Islet precursor cell (in vitro differentiated cells): ENCODE results near the gene COPS7B.
"Not testable (repeated sequence)": the region's sequence is repeated elsewhere in the genome, so short reads cannot be mapped to it uniquely, and the experiment has no call there.

Experiments used
- DNase-seq: peaks from one replicate; pipeline ENCODE4 v3.0.0-alpha.2; 2018

The COPS7B gene

DNA sequence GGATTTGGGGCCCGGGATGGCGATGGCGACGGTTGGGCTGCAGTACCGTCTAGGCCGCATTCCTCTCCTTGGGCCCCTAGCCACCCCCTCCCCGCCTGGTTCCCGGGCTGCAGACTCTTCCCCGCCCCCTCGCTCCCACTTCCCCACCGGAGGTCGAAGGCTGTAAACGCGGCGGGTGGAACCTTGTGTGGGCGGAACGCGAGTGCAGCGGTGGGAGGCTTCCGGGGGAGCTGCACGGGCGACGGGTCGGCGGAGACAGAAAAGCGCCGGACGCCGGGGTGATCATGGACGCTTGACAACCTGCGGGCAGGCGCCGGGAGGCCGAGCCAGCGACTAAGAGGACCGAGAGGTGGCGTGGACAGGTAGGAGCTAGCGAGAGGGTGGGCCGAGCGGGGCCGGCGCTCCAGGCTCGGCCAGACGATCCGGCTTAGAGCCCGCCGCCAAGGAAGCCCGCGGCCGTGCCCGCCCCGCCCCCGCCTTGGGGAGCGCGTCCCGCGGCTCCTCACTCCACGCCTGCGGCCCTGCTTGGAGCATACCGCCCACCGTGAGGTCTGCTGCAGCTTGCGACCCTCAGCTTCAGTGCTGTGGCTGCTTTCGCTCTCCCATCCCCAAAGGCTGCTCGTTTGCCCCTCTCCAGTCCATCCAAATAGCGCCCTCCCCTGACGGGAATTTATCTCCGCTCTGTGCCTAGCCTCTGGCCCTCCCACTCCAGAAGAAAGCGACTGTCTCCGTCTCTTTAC lies at the start of gene COPS7B:
TSS of gene COPS7B (plus strand) at position 269 of the 740 bp plus-strand sequence. CDS start 2,126 bp downstream, outside the sequence.
- DNase-seq, result peak; percentile 96

DNA sequence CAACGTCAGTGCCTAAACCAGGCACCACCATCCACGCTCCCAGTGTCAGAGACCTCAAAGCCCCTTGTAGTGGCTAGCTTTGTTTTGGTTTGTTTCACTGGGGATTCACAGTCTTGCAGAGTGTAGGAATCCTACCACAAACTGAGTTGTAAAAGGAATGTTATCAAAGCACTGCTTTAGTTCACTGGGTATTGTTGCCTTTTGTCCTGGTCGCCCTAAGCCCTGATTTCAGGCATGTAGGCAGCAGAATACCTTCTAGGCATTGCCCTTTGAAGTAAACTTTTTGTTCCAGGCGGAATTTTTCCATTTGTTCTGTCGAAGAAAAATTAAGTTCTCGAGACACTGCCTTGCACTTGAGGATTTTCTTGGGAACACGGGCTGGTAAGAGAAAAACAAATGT lies 48.5 kb upstream of the COPS7B start:
- no peak for DNase-seq

DNA sequence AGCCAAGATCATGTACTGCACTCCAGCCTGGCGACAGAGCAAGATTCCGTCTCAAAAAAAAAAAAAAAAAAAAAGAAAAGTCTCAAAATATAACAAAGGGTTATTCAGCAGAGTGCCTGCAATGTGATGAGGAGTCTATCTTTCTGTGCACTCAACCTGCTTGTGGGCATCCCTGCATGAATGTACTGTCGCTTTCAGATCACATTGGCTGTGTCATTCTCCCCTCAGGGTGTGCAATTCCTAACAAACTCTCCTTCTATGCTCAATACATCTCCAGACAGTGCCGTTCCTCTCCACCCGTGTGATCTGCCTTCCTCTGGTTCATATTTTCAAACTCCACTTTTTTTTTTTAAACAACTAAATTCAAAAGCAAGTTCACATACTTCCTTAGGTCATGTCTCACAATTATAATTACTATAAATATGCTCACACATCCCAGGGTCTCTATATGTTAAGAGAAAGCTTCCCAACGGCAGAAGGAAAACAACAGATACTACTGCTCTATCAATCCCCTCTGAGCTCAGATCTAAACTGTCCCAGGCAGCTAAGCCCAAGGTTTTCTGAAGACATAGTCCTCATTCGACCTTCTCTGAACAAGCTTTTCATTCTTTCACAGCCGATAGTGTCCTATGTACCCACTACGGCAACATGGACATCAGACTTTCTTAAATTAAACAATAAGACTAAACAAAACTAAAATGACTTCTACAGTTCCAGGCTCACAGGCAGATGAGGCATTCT lies 42.7 kb upstream of the COPS7B start:
- DNase-seq, result no peak

GRCh38 chr2:231745303-231746038 lies 40.8 kb upstream of the COPS7B start:
- DNase-seq, result no peak

DNA sequence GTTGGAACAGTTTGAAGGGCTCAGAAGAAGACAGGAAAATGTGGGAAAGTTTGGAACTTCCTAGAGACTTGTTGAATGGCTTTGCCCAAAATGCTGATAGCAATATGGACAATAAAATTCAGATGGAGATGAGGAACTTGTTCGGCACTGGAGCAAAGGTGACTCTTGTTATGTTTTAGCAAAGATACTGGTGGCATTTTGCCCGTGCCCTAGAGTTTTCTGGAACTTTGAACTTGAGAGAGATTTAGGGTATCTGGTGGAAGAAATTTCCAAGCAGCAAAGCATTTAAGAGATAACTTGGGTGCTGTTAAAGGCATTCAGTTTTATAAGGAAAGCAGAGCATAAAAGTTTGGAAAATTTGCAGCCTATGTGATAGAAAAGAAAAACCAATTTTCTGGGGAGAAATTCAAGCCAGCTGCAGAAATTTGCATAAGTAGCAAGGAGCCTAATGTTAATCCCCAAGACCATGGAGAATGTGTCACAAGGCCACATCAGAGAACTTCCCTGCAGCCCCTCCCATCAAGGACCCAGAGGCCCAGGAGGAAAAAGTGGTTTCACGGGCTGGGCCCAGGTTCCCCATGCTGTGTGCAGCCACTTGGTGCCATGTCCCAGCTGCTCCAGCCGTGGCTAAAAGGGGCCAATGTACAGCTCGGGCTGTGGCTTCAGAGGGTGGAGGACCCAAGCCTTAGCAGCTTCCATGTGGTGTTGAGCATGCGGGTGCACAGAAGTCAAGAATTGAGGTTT lies 37.9 kb upstream of the COPS7B start:
- DNase-seq, result not testable (repeated sequence)

- DNase-seq, result not testable (repeated sequence)
These were observed 37.2 kb upstream of the COPS7B start for GRCh38 chr2:231749016-231749415.

DNA sequence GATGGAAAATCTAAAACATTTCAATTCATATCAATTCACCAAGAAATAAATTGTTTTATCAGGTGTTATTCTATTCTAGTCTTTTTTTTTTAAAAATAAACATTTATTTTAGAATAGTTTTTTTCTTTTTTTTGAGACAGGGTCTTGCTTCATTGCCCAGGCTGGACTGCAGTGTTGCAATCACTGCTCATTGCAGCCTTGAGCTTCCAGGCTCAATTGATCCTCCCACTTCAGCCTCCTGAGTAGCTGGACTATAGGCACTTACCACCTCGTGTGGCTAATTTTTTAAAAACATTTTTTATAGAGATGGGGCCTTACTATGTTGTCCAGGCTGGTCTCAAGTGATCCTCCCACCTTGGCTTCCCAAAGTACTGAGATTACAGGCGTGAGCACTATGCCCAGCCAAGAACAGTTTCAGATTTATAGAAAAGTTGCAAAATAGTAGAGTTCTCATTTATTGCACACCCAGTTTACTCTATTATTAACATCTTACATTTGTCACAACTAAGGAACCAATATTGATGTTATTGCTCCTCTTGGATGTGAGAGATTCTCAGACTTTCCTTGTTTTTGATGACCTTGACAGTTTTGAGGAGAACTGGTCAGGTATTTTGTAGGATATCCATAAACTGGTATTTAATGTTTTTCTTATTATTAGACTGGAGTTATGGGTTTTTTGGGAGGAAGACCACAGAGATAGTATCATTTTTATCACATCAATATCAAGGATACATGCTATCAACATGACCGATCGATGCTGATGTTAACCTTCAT lies 35.0 kb upstream of the COPS7B start:
- no peak for DNase-seq

DNA sequence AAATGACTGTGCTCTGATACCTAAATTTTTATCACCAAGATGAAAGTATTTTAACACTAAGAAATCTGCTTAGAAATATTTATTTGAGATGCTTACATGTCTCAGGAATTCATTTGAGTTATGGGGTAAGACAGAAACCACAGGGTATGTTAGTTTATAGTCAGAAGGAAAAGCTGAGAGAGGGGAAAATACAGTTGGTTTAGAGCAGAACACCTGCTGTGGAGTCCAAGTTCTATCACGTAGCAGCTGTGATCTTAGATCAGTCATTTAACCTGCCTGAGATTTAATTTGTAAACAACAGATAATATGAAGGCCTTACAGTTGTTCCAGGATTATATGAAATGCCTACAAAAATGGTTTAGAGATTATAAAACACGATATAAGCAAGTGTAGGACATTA lies 34.2 kb upstream of the COPS7B start:
- no peak for DNase-seq

DNA sequence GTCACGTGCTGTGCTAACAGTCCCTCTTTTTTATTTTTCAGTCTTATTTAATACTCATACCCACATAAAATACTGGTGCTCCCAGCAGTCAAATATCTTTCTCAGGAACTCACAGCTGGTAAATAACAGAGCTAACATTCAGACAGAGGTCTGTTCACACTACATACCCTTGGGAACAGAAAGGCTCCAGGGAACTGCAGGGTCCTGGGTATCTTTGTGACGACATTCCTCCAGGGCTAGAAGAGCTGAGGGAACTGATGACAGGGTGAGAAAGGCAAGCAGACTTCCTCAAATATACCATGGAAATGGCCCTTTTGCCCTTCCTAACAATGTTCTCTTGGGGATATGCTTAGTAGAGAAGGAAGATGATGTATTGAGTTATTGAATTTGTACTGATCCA lies 24.5 kb upstream of the COPS7B start:
- DNase-seq, result peak; percentile 55

DNA sequence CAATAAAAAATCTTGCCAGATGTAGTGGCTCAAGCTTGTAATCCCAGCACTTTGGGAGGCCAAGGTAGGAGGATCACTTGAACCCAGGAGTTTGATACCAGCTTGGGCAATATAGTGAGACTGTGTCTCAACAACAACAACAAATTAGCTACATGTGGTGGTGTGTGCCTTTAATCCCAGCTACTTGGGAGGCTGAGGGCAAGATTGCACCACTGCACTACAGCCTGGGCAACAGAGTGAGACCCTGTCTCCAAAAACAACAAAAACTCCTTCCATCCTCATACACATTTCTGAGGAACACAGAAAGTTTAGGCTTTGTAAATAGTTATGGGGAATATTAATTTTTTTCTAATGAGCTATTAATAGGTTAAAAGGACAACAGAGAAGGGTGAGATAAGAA lies 22.1 kb upstream of the COPS7B start:
- no peak for DNase-seq

DNA sequence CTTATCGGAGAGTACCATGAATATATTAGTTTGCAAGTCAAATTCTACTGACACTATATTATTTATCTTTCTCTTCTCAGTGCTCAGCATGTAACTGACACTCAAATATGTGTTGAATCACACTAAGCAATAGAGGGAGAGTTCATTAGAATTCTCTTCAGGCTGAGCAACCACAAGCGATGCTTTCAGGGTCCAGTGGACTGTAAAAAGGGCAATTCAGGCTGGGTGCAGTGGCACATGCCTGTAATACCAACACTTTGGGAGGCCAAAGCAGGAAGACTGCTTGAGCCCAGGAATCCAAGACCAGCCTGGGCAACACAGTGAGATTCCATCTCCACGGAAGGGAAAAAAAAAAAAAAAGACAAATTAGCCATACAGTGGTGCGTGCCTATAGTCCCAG lies 21.5 kb upstream of the COPS7B start:
- no peak for DNase-seq

- no peak for DNase-seq
These were observed 20.7 kb upstream of the COPS7B start for GRCh38 chr2:231765496-231765929.

GRCh38 chr2:231769170-231770136 lies 16.8 kb upstream of the COPS7B start:
- DNase-seq, result no peak

DNA sequence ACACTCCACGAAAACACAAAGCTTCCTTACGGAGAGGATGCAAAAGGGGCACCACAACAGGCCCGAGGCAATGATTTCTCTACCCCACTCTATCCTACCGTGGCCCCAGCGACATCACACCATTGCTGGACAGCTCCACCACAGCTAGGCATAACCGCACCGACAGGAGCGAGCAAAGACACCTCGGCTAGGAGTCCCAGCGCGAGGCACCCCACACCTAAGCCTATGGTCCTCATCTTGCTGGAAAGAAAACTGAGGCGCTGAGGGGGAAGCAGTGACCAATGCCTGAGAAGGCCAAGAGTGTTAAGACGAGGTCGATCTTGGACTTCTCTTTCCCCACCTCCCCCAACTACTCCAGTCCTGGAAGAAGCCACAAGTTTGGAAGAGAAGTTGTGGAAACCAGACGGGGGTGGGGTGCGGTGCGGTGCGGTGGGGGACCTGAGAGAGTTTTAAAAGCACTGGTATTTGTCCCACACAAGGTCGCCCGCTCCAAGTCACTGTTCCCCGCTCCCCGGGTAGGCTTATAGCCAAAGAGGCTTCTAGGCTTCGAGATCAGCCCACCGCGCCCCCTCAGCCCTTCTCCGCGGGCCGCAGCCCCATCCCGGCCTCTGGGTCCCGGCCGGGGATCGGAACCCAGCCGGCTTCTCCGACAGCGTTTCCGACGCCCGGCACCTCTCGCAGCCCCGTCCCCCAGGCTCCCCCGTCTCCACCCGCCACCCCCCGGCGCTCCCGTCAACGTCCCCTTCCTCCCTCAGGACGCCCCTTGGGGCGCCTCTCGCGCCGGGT lies 5.9 kb upstream of the COPS7B start:
- DNase-seq, result peak; percentile 80

- peak; percentile 99 for DNase-seq
These were observed 5.1 kb upstream of the COPS7B start, which contains the start of gene PDE6D for GRCh38 chr2:231780909-231781797. Gene PDE6D (minus strand): TSS chr2:231781282. CDS start chr2:231781114, 168 bp downstream.

GRCh38 chr2:231781798-231782726 lies 4.2 kb upstream of the COPS7B start:
- no peak for DNase-seq

DNA sequence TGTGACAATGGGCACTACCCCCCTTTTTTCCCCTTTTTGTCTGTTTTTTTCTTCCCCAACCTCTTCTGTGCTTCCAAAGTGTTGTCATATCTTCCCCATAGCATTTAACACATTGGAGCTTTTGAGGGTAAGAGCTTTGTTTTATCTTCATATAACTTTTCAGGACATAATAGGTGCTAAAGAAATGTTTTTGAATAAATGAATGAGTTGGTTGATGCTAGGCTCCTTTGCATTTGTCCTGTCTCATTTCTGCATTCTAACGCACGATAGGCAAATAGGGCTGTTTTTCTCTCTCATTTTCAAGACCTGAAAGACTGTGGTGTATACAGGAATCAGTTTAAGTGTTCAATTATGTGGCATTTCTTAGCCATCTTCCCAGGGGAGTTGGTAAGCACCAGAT lies 832 bp upstream of the COPS7B start:
- DNase-seq, result no peak

GRCh38 chr2:231785822-231786176 lies 446 bp upstream of the COPS7B start:
- DNase-seq, result no peak
